Activated gamma-delta T cell treated with Interleukin-2 at 50 U/mL for 16 hours (primary cell): ENCODE measurements around the gene TCEAL8.

ENCODE experiments used
- DNase-seq: peaks from one replicate; pipeline ENCODE4 v3.0.0-alpha.2; 2020

Gene TCEAL8

DNA sequence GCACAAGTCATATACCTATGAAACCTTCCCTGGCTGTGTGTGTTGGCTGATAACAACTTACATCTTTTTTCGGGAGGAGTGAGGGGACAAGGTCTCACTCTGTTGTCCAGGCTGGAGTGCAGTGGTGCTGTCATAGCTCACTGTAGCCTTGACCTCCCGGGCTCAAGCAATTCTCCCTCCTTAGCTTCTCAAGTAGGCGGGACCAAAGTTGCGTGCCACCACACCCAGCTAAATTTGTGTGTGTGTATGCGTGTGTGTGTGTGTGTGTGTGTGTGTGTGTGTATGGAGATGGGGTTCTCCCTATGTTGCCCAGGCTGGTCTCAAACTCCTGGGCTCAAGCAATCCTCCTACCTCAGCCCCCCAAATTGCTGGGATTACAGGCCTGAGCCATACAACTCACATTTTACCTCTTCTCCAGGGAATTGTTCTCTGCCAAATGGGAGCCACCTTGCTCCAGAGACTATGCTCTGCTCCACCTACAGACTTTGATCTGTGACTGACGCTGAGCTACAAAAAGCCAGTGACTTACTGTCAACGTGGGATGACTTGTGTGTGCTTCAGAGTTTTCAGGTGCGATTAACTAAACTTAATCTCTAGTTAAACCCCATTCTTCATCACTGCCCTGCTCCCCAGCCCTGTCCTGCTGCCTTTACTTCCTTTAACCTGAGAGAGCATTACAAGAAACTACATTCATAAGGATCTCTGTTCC, 42.1 kb downstream of the TCEAL8 start:
- no peak for DNase-seq

DNA sequence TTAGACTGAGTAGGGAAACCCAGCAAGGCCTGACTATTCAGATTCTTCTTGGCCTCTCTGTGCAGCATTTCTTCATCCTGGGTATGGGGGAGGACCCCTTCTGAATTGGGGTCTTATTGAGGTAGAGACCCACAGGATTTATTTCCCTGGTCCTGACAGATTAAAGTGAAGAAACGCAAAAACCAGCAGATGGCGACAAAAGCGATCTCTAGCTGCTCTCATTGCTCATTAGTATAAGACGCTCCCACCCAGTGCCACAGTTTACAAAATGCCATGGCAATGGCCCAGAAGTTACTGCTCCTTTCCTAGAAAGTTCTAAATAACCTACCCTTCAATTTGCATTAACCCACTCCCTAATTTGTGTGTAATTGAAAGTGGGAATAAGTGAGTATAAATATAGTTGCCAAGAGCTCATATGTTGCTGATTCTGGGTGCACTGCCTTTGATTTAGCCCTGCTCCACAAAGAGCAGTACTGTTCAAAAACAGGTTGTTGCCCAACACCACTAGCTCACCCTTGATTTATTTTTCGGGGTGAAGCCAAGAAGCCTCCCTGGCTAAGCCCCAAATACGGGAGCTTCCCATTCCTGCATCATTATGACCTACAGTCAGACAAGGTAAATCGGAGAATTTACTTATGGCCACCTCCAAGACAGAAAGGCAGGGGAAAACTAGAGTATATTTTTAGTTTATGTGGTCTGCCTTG, 43.8 kb downstream of the TCEAL8 start:
- DNase-seq, result peak; percentile 42

DNA sequence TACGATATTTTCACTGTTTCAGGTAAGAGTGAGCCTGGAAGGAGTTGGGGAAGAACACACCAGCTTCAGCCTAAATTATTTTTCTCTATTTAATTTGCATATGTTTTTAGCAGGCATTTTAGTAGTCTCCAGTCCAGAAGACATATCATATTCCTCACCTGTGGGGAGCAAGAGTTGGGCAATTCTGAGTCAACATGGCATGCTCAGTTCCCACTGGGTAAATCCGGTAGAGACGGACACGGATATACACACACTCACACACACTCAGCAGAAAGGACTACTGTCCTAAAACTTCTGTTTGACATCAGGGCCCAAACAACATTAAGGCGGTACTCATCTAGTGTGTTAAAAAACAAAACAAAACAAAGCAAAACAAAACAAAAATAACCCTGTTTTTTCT, 44.9 kb downstream of the TCEAL8 start:
- DNase-seq, result no peak
